GM12874 (cell line): ENCODE measurements around the gene MACROD2.

Source experiments
- CTCF ChIP-seq: IDR thresholded peaks from 2 replicates; pipeline ENCODE4 v1.5.1; 2011; ENCODE audit warnings: low read depth, mild to moderate bottlenecking, control low read depth, low read length, moderate library complexity; ENCODE audit not compliant: insufficient read depth

MACROD2 gene

GRCh38 chr20:14935285-14935684, 940.0 kb downstream of the MACROD2 start:
- TF ChIP-seq CTCF: no peak

- no peak for TF ChIP-seq CTCF
These were observed 941.7 kb downstream of the MACROD2 start for GRCh38 chr20:14937021-14937420.

GRCh38 chr20:14937846-14938245, 942.5 kb downstream of the MACROD2 start:
- no peak for TF ChIP-seq CTCF

- no peak for TF ChIP-seq CTCF
These were observed 952.2 kb downstream of the MACROD2 start for GRCh38 chr20:14947536-14947935.

GRCh38 chr20:14947946-14948345, 952.6 kb downstream of the MACROD2 start:
- no peak for TF ChIP-seq CTCF

- no peak for TF ChIP-seq CTCF
These were observed 953.1 kb downstream of the MACROD2 start for GRCh38 chr20:14948416-14948815.

- no peak for TF ChIP-seq CTCF
These were observed 955.3 kb downstream of the MACROD2 start for GRCh38 chr20:14950633-14951032.

GRCh38 chr20:14951105-14951504, 955.8 kb downstream of the MACROD2 start:
- no peak for TF ChIP-seq CTCF
